ENCODE results near the gene GNG14. TPM values are rescaled to one million over a fixed set of nuclear protein-coding genes. Genes with fewer than 3 reads are reported as not detected.
A peak's percentile ranks its signal among the peaks of the same experiment; 100 is the strongest.

Gene GNG14
- total RNA-seq, 1 experiment from 2014 or later: not detected

DNA sequence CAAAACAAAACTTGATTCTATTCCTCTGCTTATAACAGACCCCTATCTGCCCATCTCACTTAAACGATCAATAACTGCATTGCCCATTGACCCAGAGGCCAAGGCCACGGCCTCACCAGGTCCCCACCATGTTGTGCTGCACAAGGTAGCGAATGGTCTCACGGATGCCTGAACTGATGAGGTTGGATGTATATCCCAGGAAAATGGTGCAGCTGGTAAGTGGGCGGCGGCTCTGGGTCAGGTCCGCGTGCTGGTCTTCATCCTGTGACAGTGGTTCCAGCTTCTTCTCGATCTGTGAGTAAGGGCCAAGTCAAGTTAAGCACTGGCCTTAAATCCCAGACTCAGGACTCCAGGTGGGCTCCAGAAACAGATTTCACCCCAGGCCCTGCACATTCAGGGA is 7.8 kb upstream of the GNG14 start:
- H3K23ac ChIP-seq (ENCODE audit: insufficient read length, low read depth, low read length): no peak overlapping the region
- no peak overlapping the region for H3K27ac ChIP-seq (ENCODE audit: insufficient read length, low read depth, low read length)
- H2AK5ac ChIP-seq (ENCODE audit: insufficient read length, low read length): no peak overlapping the region
- TF ChIP-seq, protein P1, sequence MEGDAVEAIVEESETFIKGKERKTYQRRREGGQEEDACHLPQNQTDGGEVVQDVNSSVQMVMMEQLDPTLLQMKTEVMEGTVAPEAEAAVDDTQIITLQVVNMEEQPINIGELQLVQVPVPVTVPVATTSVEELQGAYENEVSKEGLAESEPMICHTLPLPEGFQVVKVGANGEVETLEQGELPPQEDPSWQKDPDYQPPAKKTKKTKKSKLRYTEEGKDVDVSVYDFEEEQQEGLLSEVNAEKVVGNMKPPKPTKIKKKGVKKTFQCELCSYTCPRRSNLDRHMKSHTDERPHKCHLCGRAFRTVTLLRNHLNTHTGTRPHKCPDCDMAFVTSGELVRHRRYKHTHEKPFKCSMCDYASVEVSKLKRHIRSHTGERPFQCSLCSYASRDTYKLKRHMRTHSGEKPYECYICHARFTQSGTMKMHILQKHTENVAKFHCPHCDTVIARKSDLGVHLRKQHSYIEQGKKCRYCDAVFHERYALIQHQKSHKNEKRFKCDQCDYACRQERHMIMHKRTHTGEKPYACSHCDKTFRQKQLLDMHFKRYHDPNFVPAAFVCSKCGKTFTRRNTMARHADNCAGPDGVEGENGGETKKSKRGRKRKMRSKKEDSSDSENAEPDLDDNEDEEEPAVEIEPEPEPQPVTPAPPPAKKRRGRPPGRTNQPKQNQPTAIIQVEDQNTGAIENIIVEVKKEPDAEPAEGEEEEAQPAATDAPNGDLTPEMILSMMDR (conservative IDR thresholded peaks at IDR 0.05): no peak
- no peaks in the 10 kb centered on the region for H4K20me1 ChIP-seq (ENCODE audit: control insufficient read depth, insufficient read depth, insufficient read length)
- no peak overlapping the region for H3K4me2 ChIP-seq (ENCODE audit: insufficient read depth, insufficient read length, low read length)
- no peak overlapping the region for H4K8ac ChIP-seq (replicated peaks; ENCODE audit: insufficient read length, low read depth, low read length)
- no peak overlapping the region for H2BK12ac ChIP-seq (ENCODE audit: insufficient read length, low read depth, low read length)
- no peaks in the 10 kb centered on the region; the same call in 1 of the 2 replicates for H3K27me3 Mint-ChIP-seq (ENCODE audit: low read depth)
- H2BK15ac ChIP-seq (ENCODE audit: low read depth, low read length): no peak overlapping the region
- H2BK5ac ChIP-seq (ENCODE audit: insufficient read length, low read length): no peak overlapping the region
- H3K27me3 ChIP-seq (ENCODE audit: insufficient read depth, low read length): no peaks in the 10 kb centered on the region
- H2BK120ac ChIP-seq (ENCODE audit: low read depth, low read length, poor library complexity, severe bottlenecking): no peak overlapping the region
- H3K9me3 ChIP-seq (ENCODE audit: control insufficient read depth, low read depth, low read length): no peaks in the 10 kb centered on the region
- peaks cover 0 to 2% of the 10 kb centered on the region in 2 experiments; a peak in 1 of 5 replicates for H3K9me3 Mint-ChIP-seq
- no peak overlapping the region for H3K9ac ChIP-seq (ENCODE audit: extremely low read depth, insufficient read length, low read length)
- H2AFZ ChIP-seq (ENCODE audit: low read length): no peak overlapping the region
- H3K27ac Mint-ChIP-seq: no peak overlapping the region; a peak in 1 of 7 replicates
- DNase-seq: no peak
- no peak overlapping the region for H2BK20ac ChIP-seq (ENCODE audit: low read depth, low read length, poor library complexity, severe bottlenecking)
- no peaks in the 10 kb centered on the region for H3K4me1 ChIP-seq (ENCODE audit: insufficient read depth, low read length)
- H3K79me2 ChIP-seq (ENCODE audit: insufficient read depth, low read length): no peaks in the 10 kb centered on the region
- no peak overlapping the region for H3K14ac ChIP-seq (ENCODE audit: insufficient read depth, low read length)
- no peak overlapping the region for H3K18ac ChIP-seq (ENCODE audit: insufficient read length, low read depth, low read length)
- no peak overlapping the region for H3K4ac ChIP-seq (ENCODE audit: low read depth, low read length)
- peaks cover 21 to 54% (median 43%) of the 10 kb centered on the region in 3 experiments for H3K36me3 Mint-ChIP-seq (ENCODE audit: insufficient read depth in 1 of 3, low read depth in 3 of 3)
- no peak overlapping the region for H4K5ac ChIP-seq (ENCODE audit: insufficient read length, low read depth, low read length)
- WGBS (ENCODE audit: extremely low coverage, insufficient read length, low lambda C conversion rate): no CpG with 5 or more reads among the region's 9 CpGs
- H3K23me2 ChIP-seq (ENCODE audit: insufficient read length, low read depth, low read length, poor library complexity, severe bottlenecking): no peaks in the 10 kb centered on the region
- no peak overlapping the region for H3T11ph ChIP-seq (ENCODE audit: low read length)
- H3K79me1 ChIP-seq (ENCODE audit: insufficient read depth, low read depth, low read length, poor library complexity, severe bottlenecking): no peaks in the 10 kb centered on the region
- H3K4me1 Mint-ChIP-seq: peaks cover 2 to 16% of the 10 kb centered on the region in 2 experiments; a peak in 3 of 4 replicates
- no peak overlapping the region for H4K91ac ChIP-seq (ENCODE audit: insufficient read length, low read depth, low read length)
- no peak overlapping the region for H3K56ac ChIP-seq (ENCODE audit: insufficient read length, low read depth, low read length)
- H3K4me3 Mint-ChIP-seq: peak overlapping the region; percentile 93 to 97
